PC-9 (cell line): Measurements from ENCODE around the gene RBM7. TPM values are rescaled to one million over a fixed set of nuclear protein-coding genes. Genes with fewer than 3 reads are reported as not detected.

Experiments used
- BruUV-seq: library from RNA; stranded (reverse); fragments of 400-500 nt; replicated peaks from 2 replicates; lab custom pipeline; 2021; lab: Mats Ljungman, UMichigan
- CTCF ChIA-PET: fragments of 300-600 bp; sonication (Branson Sonifier 250); formaldehyde crosslinking; loops from one replicate; lab custom pipeline; 2022; ENCODE audit warnings: antibody characterized with exemption; lab: Charles Lee
- POLR2A ChIA-PET: fragments of 300-600 bp; sonication (Branson Sonifier 250); formaldehyde crosslinking; loops from one replicate; lab custom pipeline; 2022; ENCODE audit warnings: antibody characterized with exemption; ENCODE audit not compliant: unreplicated experiment; lab: Charles Lee
- DNase-seq, 2 experiments: peaks; one replicate each; pipeline versions ENCODE4 v3.0.0 to v3.0.0-alpha.2; 2015 to 2022; ENCODE audit warnings: mixed read lengths in 1 of 2
- H2AFZ ChIP-seq: fragments of 200-600 bp; sonication (generic); 2 replicates; pipeline ENCODE4 v1.8.1; 2017; ENCODE audit warnings: antibody characterized with exemption
- H3F3A ChIP-seq: fragments of 200-600 bp; sonication (generic); 2 replicates; pipeline ENCODE4 v1.8.1; 2017; ENCODE audit warnings: antibody characterized with exemption, mild to moderate bottlenecking, low read depth; ENCODE audit not compliant: insufficient read depth
- H3K27ac ChIP-seq: fragments of 200-600 bp; sonication (generic); 2 replicates; pipeline ENCODE4 v1.6.1; 2016; ENCODE audit warnings: mixed run types
- H3K27me3 ChIP-seq: fragments of 200-600 bp; sonication (generic); 2 replicates; pipeline ENCODE4 v1.6.1; 2016; ENCODE audit warnings: low read depth, mixed run types; ENCODE audit not compliant: insufficient read depth
- H3K36me3 ChIP-seq: fragments of 200-600 bp; sonication (generic); 2 replicates; pipeline ENCODE4 v1.6.1; 2016; ENCODE audit warnings: low read depth, mixed run types
- H3K4me1 ChIP-seq: fragments of 200-600 bp; sonication (generic); replicated peaks from 2 replicates; pipeline ENCODE4 v1.6.1; 2016; ENCODE audit warnings: mixed run types; ENCODE audit not compliant: insufficient read depth
- H3K4me2 ChIP-seq: fragments of 200-600 bp; sonication (generic); 2 replicates; pipeline ENCODE4 v1.6.1; 2017; ENCODE audit warnings: mixed run types
- H3K4me3 ChIP-seq: fragments of 200-600 bp; sonication (generic); 2 replicates; pipeline ENCODE4 v1.6.1; 2016; ENCODE audit warnings: mixed run types
- H3K79me2 ChIP-seq: fragments of 200-600 bp; sonication (generic); 2 replicates; pipeline ENCODE4 v1.6.1; 2017; ENCODE audit warnings: low read depth, mixed run types
- H3K9me2 ChIP-seq: fragments of 200-600 bp; sonication (generic); 2 replicates; pipeline ENCODE4 v1.8.1; 2017; ENCODE audit warnings: mild to moderate bottlenecking; ENCODE audit not compliant: insufficient read depth
- H3K9me3 ChIP-seq: fragments of 200-600 bp; sonication (generic); 2 replicates; pipeline ENCODE4 v1.8.1; 2016; ENCODE audit warnings: low read depth; ENCODE audit not compliant: insufficient read depth
- H4K20me1 ChIP-seq: fragments of 200-600 bp; sonication (generic); 2 replicates; pipeline ENCODE4 v1.8.1; 2017; ENCODE audit not compliant: insufficient read depth
- CTCF ChIP-seq: fragments of 200-600 bp; sonication (generic); conservative IDR thresholded peaks from 2 replicates; pipeline ENCODE4 v1.6.1; 2017; ENCODE audit warnings: mixed run types, antibody characterized with exemption, mild to moderate bottlenecking, moderate library complexity
- EZH2 ChIP-seq: fragments of 200-600 bp; sonication (generic); IDR thresholded peaks from 2 replicates; pipeline ENCODE4 v1.8.0; 2017; ENCODE audit warnings: antibody characterized with exemption, low read depth
- intact Hi-C: fragments of 100-400 bp; cut with micrococcal nuclease; formaldehyde crosslinking; loops from one replicate; pipeline ENCODE4 v1.10.0; 2022; ENCODE audit not compliant: unreplicated experiment
- total RNA-seq: library from RNA; stranded (reverse); gene quantifications from 2 replicates; pipeline ENCODE4 v1.2.3, GENCODE V29; 2021

RBM7 gene
- total RNA-seq, 1 experiment from 2014 or later = 34.7 TPM

GRCh38 chr11:114447444-114447843 is 47.0 kb downstream of the RBM7 start:
- Histone ChIP-seq H3K4me2 (no peak overlapping the region), H3K9me2 (no peaks in the 10 kb centered on the region), H3K79me2 (peaks cover 55% of the 10 kb centered on the region), H3K4me1 (no peaks in the 10 kb centered on the region), H3K36me3 (peaks cover 67% of the 10 kb centered on the region), H3F3A (no peaks in the 10 kb centered on the region; the same call in 1 of the 2 replicates), H3K9me3 (no peaks in the 10 kb centered on the region), H3K27ac (peak overlapping the region; percentile 41), H3K27me3 (no peaks in the 10 kb centered on the region), H2AFZ (no peak overlapping the region), H3K4me3 (no peak overlapping the region), H4K20me1 (peaks cover 30% of the 10 kb centered on the region)
- TF ChIP-seq CTCF (no peak), EZH2 (no peak)
- DNase-seq = no peak
- BruUV-seq = no TSS peak
- CTCF ChIA-PET = no interaction called here
- POLR2A ChIA-PET = interaction anchor here (0.6 kb wide), 1 partner anchor 43 kb away, joined by 9 read pairs; no protein-coding TSS in a partner anchor
- intact Hi-C loops = no loop called here

- POLR2A ChIA-PET = interaction anchor here (0.6 kb wide), 1 partner anchor 43 kb away, joined by 9 read pairs; no protein-coding TSS in a partner anchor
- Histone ChIP-seq H3K27ac (peak overlapping the region; percentile 41), H3K4me3 (no peak overlapping the region), H3K9me3 (no peaks in the 10 kb centered on the region), H3K79me2 (peaks cover 51% of the 10 kb centered on the region), H3K27me3 (no peaks in the 10 kb centered on the region), H2AFZ (no peak overlapping the region), H3K4me2 (no peak overlapping the region), H4K20me1 (peaks cover 27% of the 10 kb centered on the region), H3K36me3 (peaks cover 68% of the 10 kb centered on the region), H3K4me1 (no peaks in the 10 kb centered on the region), H3K9me2 (no peaks in the 10 kb centered on the region), H3F3A (no peaks in the 10 kb centered on the region; the same call in 1 of the 2 replicates)
- DNase-seq = no peak
- intact Hi-C loops = no loop called here
- CTCF ChIA-PET = no interaction called here
- no TSS peak for BruUV-seq
- no peak for TF ChIP-seq EZH2
- TF ChIP-seq CTCF = no peak
Observed at GRCh38 chr11:114447892-114448291, 47.4 kb downstream of the RBM7 start.

- intact Hi-C loops = no loop called here
- peaks cover 40% of the 10 kb centered on the region for H3K79me2 ChIP-seq
- DNase-seq = no peak
- H3K9me3 ChIP-seq = no peaks in the 10 kb centered on the region
- no peaks in the 10 kb centered on the region for H3K9me2 ChIP-seq
- no peak overlapping the region for H3K4me3 ChIP-seq
- H4K20me1 ChIP-seq = peaks cover 17% of the 10 kb centered on the region
- no peaks in the 10 kb centered on the region; the same call in 1 of the 2 replicates for H3F3A ChIP-seq
- no peak overlapping the region for H3K27ac ChIP-seq
- H3K27me3 ChIP-seq = no peaks in the 10 kb centered on the region
- ChIA-PET CTCF (no interaction called here), POLR2A (no interaction called here)
- TF ChIP-seq EZH2 (no peak), CTCF (no peak)
- H3K36me3 ChIP-seq = peaks cover 72% of the 10 kb centered on the region
- no peak overlapping the region for H2AFZ ChIP-seq
- BruUV-seq = no TSS peak
- no peaks in the 10 kb centered on the region for H3K4me1 ChIP-seq
- H3K4me2 ChIP-seq = no peak overlapping the region
Observed at GRCh38 chr11:114448749-114449482, 48.5 kb downstream of the RBM7 start.
